Vagina (tissue), 2 donors: ENCODE results near the gene RAD52. TPM values are rescaled to one million over a fixed set of nuclear protein-coding genes. Genes with fewer than 3 reads are reported as not detected.

Experiments
- DNase-seq, 2 donors: peaks; one replicate each; pipeline ENCODE4 v3.0.0-alpha.2; 2017; ENCODE audit errors: extremely low spot score in 2 of 2
- H3K27ac ChIP-seq: fragments of 200-600 bp; sonication (generic); one replicate; pipeline ENCODE4 v1.5.1; 2019
- H3K27me3 ChIP-seq: fragments of 200-600 bp; sonication (generic); one replicate; pipeline ENCODE4 v1.5.1; 2019
- H3K36me3 ChIP-seq, 2 donors: fragments of 200-600 bp; sonication (generic); one replicate each; pipeline ENCODE4 v1.5.1; 2017 to 2019
- H3K4me1 ChIP-seq: fragments of 200-600 bp; sonication (generic); one replicate; pipeline ENCODE4 v1.5.1; 2019
- H3K4me3 ChIP-seq, 2 donors: fragments of 200-600 bp; sonication (generic); 1 replicate in 1 of 2; 2 replicates in 1 of 2; pipeline ENCODE4 v1.5.1; 2016 to 2019
- H3K9me3 ChIP-seq: fragments of 200-600 bp; sonication (generic); one replicate; pipeline ENCODE4 v1.5.1; 2019
- POLR2A ChIP-seq, 2 donors: fragments of 450-650 bp; IDR thresholded peaks; one replicate each; pipeline ENCODE4 v1.6.1; 2017; ENCODE audit warnings: antibody characterized with exemption in 2 of 2, mild to moderate bottlenecking in 2 of 2, moderate library complexity in 2 of 2
- POLR2AphosphoS5 ChIP-seq, 2 donors: sonication (generic); formaldehyde crosslinking; IDR thresholded peaks; one replicate each; pipeline ENCODE4 v1.9.0; 2017; ENCODE audit warnings: antibody characterized with exemption in 2 of 2, mild to moderate bottlenecking in 2 of 2, low read depth in 1 of 2; ENCODE audit not compliant: insufficient read depth in 1 of 2
- intact Hi-C: fragments of 100-400 bp; cut with DNase I; formaldehyde crosslinking; loops from one replicate; pipeline ENCODE4 v1.15.1; 2023
- total RNA-seq: library from RNA; depleted of rRNA; stranded (reverse); fragments of >200 nt; gene quantifications from one replicate; pipeline ENCODE4 v1.2.3, GENCODE V29; 2016
- TF ChIP-seq, protein P1 (sequence below), 3 experiments: fragments of 450-650 bp in 2 of 3; fragments of 200-600 bp in 1 of 3; sonication (generic) in 1 of 3; IDR thresholded peaks; one replicate each; pipeline ENCODE4 v1.5.1; 2017 to 2019; ENCODE audit warnings: antibody characterized with exemption in 3 of 3, mild to moderate bottlenecking in 2 of 3, moderate library complexity in 2 of 3

Gene RAD52
- total RNA-seq, 1 donor from 2014 or later, result 40.3 TPM

DNA sequence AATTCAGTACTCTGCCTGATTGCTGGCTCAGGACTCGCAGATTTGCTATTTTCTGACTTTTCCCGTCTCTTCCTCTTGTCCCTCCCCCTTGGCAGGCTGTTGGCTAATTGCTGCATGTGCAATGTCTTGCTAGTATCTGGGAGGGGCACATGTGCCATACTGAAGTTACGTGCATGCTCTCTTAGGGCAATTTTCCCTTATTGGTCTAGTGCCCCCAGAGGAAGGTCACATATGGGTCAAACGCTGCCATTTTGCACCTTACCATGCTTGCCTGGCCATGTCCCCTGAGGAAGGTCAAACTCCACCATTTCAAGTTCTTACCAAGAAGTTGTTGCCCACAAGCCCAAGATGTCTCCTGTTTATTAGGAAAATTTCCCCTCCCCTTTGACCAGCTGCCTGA is 27.7 kb upstream of the RAD52 start:
- Histone ChIP-seq H3K4me3 (no peak overlapping the region), H3K4me1 (no peaks in the 10 kb centered on the region), H3K9me3 (no peaks in the 10 kb centered on the region), H3K36me3 (no peaks in the 10 kb centered on the region), H3K27me3 (no peaks in the 10 kb centered on the region), H3K27ac (no peak overlapping the region)
- no peak for DNase-seq
- intact Hi-C loops, result no loop called here
- TF ChIP-seq, protein P1, sequence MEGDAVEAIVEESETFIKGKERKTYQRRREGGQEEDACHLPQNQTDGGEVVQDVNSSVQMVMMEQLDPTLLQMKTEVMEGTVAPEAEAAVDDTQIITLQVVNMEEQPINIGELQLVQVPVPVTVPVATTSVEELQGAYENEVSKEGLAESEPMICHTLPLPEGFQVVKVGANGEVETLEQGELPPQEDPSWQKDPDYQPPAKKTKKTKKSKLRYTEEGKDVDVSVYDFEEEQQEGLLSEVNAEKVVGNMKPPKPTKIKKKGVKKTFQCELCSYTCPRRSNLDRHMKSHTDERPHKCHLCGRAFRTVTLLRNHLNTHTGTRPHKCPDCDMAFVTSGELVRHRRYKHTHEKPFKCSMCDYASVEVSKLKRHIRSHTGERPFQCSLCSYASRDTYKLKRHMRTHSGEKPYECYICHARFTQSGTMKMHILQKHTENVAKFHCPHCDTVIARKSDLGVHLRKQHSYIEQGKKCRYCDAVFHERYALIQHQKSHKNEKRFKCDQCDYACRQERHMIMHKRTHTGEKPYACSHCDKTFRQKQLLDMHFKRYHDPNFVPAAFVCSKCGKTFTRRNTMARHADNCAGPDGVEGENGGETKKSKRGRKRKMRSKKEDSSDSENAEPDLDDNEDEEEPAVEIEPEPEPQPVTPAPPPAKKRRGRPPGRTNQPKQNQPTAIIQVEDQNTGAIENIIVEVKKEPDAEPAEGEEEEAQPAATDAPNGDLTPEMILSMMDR (IDR thresholded peaks at IDR 0.05), result no peak
- no peak for TF ChIP-seq POLR2A (IDR thresholded peaks at IDR 0.05)
- no peak for TF ChIP-seq POLR2AphosphoS5 (IDR thresholded peaks at IDR 0.05; ENCODE audit: insufficient read depth in 1 of 2, low read depth in 1 of 2)

DNA sequence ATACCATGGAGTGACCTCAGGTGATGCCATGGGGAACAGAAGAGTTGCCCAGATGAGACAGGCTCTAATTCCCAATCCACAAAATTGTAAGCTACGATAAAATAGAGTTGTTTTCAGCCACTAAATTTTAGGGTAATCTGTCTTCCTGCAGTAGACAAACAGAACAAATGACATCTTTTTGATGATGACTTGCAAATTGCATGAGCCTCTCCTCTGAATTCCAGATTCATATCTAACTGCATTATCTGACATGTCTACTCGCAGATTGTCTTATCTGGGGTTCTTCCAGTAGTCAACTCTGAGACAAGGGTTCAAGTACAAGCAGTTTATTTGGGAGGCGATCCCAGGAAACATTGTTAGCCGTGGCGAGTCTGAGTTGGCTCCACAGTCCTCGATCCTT is 27.1 kb upstream of the RAD52 start:
- Histone ChIP-seq H3K27me3 (no peaks in the 10 kb centered on the region), H3K9me3 (no peaks in the 10 kb centered on the region), H3K4me3 (no peak overlapping the region), H3K4me1 (no peaks in the 10 kb centered on the region), H3K27ac (no peak overlapping the region), H3K36me3 (no peaks in the 10 kb centered on the region)
- TF ChIP-seq POLR2AphosphoS5 (IDR thresholded peaks at IDR 0.05; ENCODE audit: insufficient read depth in 1 of 2, low read depth in 1 of 2) (no peak), POLR2A (IDR thresholded peaks at IDR 0.05) (no peak)
- TF ChIP-seq, protein P1 (IDR thresholded peaks at IDR 0.05), result no peak
- no peak for DNase-seq
- intact Hi-C loops, result no loop called here

DNA sequence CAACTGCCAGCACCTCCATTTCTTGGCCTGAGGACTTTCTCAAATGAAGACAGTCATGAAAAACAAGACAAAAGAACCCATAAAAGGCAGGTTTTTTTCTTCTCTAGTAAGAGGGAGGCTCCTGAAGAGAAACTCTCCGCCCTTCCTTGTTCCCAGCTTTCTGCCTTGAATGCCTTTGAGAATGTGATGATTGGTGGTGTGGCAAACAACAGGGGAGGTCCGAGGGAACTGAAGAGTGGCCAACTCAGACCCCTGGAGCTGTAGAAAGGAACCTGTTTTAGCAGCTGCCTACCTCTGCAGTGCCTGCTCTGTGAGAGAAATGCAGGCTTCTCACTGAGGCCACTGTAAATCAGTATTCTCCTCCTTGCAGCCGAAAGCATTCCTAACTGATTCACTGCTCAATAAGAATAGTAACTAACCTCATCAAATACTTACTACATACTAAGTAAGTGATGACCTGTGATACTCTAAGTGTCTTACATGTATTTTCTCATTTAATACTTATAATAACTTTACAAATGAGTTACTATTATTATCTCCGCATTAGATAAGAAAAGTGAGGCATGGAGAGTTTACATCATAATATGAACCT is 24.9 kb upstream of the RAD52 start:
- Histone ChIP-seq H3K4me3 (no peak overlapping the region), H3K27me3 (no peaks in the 10 kb centered on the region), H3K9me3 (no peaks in the 10 kb centered on the region), H3K27ac (no peak overlapping the region), H3K36me3 (no peaks in the 10 kb centered on the region), H3K4me1 (no peaks in the 10 kb centered on the region)
- intact Hi-C loops, result no loop called here
- DNase-seq, result no peak
- TF ChIP-seq POLR2A (IDR thresholded peaks at IDR 0.05) (no peak), POLR2AphosphoS5 (IDR thresholded peaks at IDR 0.05; ENCODE audit: insufficient read depth in 1 of 2, low read depth in 1 of 2) (no peak)
- TF ChIP-seq, protein P1 (IDR thresholded peaks at IDR 0.05), result no peak

DNA sequence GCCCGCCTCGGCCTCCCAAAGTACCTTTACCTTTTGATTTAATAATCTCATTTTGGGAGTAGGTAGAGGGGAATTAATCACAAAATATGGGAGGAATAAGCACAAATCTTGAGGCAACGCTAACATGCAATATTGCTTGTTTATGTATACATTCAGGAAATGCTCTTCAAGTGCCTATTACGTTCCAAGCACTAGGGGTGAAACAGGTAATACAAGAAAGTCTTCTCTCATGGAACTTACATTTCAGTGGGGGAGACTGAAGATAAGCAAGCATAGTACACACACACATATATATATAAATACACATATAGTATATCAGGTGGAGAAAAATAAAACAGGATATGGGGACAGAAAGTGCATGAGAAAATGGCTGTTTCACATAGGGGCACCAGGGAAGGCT is 22.5 kb upstream of the RAD52 start:
- no peaks in the 10 kb centered on the region for H3K36me3 ChIP-seq
- H3K4me3 ChIP-seq, result no peak overlapping the region
- TF ChIP-seq, protein P1 (IDR thresholded peaks at IDR 0.05), result no peak
- TF ChIP-seq POLR2A (IDR thresholded peaks at IDR 0.05) (no peak), POLR2AphosphoS5 (IDR thresholded peaks at IDR 0.05; ENCODE audit: insufficient read depth in 1 of 2, low read depth in 1 of 2) (no peak)
- H3K27ac ChIP-seq, result no peak overlapping the region
- intact Hi-C loops, result no loop called here
- no peak for DNase-seq
- H3K4me1 ChIP-seq, result no peaks in the 10 kb centered on the region
- H3K9me3 ChIP-seq, result no peaks in the 10 kb centered on the region
- no peaks in the 10 kb centered on the region for H3K27me3 ChIP-seq

DNA sequence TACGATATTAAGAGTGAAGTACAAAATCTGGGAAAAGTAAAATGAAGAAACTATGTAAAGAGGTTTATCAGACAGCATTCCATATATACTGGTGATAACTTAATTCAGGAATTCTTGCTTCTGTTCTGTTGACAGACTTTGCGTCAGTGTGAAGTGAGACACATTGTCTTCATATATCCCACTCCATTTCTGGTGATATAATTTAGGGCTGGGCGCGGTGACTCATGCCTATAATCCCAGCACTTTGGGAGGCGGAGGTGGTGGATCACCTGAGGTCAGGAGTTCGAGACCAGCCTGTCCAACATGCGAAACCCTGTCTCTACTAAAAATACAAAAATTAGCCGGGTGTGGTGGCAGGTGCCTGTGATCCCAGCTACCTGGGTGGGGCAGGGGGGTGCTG is 20.3 kb upstream of the RAD52 start:
- TF ChIP-seq POLR2A (IDR thresholded peaks at IDR 0.05), result no peak
- TF ChIP-seq, protein P1 (IDR thresholded peaks at IDR 0.05), result no peak
- TF ChIP-seq POLR2AphosphoS5 (IDR thresholded peaks at IDR 0.05; ENCODE audit: insufficient read depth in 1 of 2, low read depth in 1 of 2), result no peak
- Histone ChIP-seq H3K4me1 (no peaks in the 10 kb centered on the region), H3K27me3 (no peaks in the 10 kb centered on the region), H3K4me3 (no peak overlapping the region), H3K9me3 (no peaks in the 10 kb centered on the region), H3K36me3 (no peaks in the 10 kb centered on the region), H3K27ac (no peak overlapping the region)
- no peak for DNase-seq
- intact Hi-C loops, result no loop called here
